Osteocyte (in vitro differentiated cells): ENCODE measurements around the gene LRSAM1. TPM values are rescaled to one million over a fixed set of nuclear protein-coding genes. Genes with fewer than 3 reads are reported as not detected.
A peak's percentile ranks its signal among the peaks of the same experiment; 100 is the strongest.

Source experiments
- DNase-seq: peaks from one replicate; pipeline ENCODE4 v3.0.0; 2021; ENCODE audit warnings: mixed read lengths; ENCODE audit not compliant: unreplicated experiment; ENCODE audit errors: extremely low spot score
- H3K27ac Mint-ChIP-seq: one replicate; pipeline ENCODE4 v1.8.0; 2021; ENCODE audit warnings: mild to moderate bottlenecking, mixed read lengths; ENCODE audit not compliant: unreplicated experiment
- H3K27me3 Mint-ChIP-seq: one replicate; pipeline ENCODE4 v1.8.0; 2021; ENCODE audit warnings: mixed read lengths; ENCODE audit not compliant: unreplicated experiment
- H3K36me3 Mint-ChIP-seq: one replicate; pipeline ENCODE4 v1.8.0; 2021; ENCODE audit warnings: mixed read lengths; ENCODE audit not compliant: unreplicated experiment
- H3K4me1 Mint-ChIP-seq: one replicate; pipeline ENCODE4 v1.8.0; 2021; ENCODE audit warnings: mixed read lengths; ENCODE audit not compliant: unreplicated experiment
- H3K4me3 Mint-ChIP-seq: one replicate; pipeline ENCODE4 v1.8.0; 2021; ENCODE audit warnings: mild to moderate bottlenecking, moderate library complexity, mixed read lengths; ENCODE audit not compliant: unreplicated experiment
- H3K9me3 Mint-ChIP-seq: one replicate; pipeline ENCODE4 v1.8.0; 2021; ENCODE audit warnings: mixed read lengths; ENCODE audit not compliant: unreplicated experiment
- total RNA-seq: library from RNA; stranded (reverse); gene quantifications from 2 replicates; pipeline ENCODE4 v1.2.1, GENCODE V29; 2021
- TF ChIP-seq, protein P1 (sequence below): fragments of 200-600 bp; sonication (generic); IDR thresholded peaks from 2 replicates; pipeline ENCODE4 v1.5.0; 2021; ENCODE audit warnings: antibody characterized with exemption, mild to moderate bottlenecking, moderate library complexity

LRSAM1 gene
- total RNA-seq, 1 donor from 2014 or later, result 26.0 TPM

DNA sequence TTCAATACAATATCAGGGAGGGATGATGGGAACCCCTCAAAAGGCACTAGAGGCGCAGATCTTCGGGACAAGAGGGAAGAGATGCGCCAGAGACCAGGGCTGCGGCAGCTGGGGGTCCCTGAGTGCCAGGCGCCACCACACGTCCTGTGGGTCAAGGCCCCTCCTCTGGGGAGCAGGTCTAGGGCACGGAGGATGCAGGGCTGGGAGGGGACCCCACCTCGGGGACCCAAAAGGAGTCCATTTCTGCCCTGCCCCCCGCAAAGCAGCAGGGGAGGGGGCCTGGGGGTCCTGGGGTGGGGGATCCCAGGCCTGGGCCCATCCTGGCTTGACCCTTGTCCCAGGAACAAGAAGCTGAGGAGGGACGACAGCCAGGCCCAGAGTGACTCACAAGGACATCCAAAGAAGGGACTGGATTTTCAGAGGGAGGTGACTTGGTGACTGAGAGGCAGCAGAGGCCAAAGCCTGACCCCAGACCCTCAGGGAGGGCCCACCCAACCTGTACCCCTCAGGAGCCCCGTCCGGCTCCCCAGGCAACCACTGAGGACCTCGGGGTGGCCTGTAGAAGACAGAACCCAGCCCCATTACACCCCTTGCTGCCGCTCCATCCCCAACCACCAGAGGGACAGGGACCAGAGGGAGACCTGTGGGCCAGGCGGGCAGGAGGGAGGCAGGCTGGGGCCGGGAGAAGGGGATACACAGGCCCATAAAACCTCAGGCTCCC is 54.2 kb downstream of the LRSAM1 start:
- Mint-ChIP-seq H3K36me3 (peaks cover 16% of the 10 kb centered on the region), H3K9me3 (no peaks in the 10 kb centered on the region), H3K27ac (peak overlapping the region; percentile 52), H3K27me3 (no peaks in the 10 kb centered on the region), H3K4me1 (peaks cover 5% of the 10 kb centered on the region), H3K4me3 (no peak overlapping the region)
- no peak for DNase-seq
- TF ChIP-seq, protein P1, sequence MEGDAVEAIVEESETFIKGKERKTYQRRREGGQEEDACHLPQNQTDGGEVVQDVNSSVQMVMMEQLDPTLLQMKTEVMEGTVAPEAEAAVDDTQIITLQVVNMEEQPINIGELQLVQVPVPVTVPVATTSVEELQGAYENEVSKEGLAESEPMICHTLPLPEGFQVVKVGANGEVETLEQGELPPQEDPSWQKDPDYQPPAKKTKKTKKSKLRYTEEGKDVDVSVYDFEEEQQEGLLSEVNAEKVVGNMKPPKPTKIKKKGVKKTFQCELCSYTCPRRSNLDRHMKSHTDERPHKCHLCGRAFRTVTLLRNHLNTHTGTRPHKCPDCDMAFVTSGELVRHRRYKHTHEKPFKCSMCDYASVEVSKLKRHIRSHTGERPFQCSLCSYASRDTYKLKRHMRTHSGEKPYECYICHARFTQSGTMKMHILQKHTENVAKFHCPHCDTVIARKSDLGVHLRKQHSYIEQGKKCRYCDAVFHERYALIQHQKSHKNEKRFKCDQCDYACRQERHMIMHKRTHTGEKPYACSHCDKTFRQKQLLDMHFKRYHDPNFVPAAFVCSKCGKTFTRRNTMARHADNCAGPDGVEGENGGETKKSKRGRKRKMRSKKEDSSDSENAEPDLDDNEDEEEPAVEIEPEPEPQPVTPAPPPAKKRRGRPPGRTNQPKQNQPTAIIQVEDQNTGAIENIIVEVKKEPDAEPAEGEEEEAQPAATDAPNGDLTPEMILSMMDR, result peak; percentile 52

DNA sequence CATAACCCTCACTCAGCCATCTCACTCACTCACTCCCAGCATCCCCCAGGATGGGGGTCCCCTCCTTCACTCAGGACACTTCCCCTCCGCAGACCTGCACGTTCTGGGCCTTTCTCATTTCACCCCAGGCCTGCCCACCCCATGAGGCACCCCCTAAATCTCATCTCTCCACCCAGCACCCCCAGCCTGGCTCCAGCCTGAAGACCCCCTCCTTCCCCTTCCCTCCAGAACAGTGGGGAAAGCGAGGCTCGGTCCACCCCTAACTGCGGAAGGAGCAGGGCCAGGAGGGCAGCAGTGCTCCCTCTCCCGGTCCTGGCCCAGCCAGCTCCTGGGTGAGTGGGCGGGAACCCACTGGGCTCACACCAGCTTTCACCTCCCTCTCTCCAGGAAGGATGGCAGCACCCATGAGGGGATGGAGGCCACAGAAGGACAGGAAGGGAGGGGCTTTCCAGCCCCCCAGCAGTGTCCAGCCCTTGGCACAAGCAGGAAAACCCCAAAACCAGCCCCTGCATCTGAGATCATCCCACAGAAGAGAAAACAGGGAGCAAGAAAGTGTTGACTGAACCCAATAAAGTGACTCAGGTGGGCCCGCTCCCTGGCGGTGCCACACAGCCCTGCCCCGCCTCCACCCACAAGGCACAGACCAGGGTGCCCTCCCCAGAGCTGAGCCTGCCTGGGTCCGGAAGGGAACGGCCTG is 55.0 kb downstream of the LRSAM1 start:
- no peak overlapping the region for H3K4me3 Mint-ChIP-seq
- TF ChIP-seq, protein P1, result no peak
- H3K36me3 Mint-ChIP-seq, result peaks cover 16% of the 10 kb centered on the region
- DNase-seq, result no peak
- H3K27ac Mint-ChIP-seq, result peak overlapping the region; percentile 34
- no peaks in the 10 kb centered on the region for H3K27me3 Mint-ChIP-seq
- no peaks in the 10 kb centered on the region for H3K9me3 Mint-ChIP-seq
- H3K4me1 Mint-ChIP-seq, result peaks cover 3% of the 10 kb centered on the region

DNA sequence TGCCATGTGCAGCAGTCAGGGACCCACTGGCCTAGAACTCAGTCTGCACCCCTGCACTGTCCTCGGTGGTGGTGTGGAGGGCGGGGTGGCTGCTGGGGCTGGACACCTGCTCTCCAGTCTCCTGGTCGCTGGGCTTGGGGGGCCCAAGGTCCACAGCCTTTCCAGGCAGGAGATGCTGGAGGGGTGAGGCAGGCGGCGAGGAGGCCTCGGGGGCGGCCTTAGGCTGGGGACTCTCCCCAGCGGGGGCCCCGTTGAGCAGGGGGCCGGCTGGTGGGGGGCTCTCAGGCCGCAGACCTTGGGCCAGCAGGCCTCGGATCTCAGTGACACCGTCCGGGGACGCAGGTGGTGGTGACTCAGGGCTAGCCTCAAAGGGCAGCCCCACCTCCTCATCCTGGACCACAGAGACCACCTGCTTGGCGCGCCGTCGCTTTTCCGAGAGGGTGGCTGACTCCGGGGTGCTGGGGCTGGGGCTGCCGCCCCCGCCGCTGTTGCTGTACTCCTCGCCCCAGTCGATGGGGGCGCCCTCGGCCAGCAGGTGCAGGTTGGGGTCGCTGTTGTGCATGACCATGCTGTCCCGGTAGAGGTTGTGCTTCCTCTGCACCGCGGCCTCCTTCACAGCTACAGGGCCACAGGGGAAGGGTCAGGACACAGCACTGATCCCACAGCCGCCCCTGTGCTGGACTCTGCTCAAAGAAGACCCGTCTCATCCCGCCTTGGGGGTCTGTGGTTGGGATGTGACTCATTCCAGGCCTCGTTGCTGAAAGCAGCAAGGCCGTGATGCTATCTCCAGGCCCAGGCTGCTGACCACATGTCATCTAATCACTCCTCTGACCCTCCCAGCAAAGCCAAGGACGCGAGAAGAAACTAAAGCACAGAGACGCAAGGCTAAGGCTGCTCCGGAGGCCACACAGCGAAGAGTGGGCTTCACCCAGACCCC is 55.8 kb downstream of the LRSAM1 start:
- Mint-ChIP-seq H3K9me3 (no peaks in the 10 kb centered on the region), H3K27ac (peak overlapping the region; percentile 59)
- TF ChIP-seq, protein P1, result no peak

DNA sequence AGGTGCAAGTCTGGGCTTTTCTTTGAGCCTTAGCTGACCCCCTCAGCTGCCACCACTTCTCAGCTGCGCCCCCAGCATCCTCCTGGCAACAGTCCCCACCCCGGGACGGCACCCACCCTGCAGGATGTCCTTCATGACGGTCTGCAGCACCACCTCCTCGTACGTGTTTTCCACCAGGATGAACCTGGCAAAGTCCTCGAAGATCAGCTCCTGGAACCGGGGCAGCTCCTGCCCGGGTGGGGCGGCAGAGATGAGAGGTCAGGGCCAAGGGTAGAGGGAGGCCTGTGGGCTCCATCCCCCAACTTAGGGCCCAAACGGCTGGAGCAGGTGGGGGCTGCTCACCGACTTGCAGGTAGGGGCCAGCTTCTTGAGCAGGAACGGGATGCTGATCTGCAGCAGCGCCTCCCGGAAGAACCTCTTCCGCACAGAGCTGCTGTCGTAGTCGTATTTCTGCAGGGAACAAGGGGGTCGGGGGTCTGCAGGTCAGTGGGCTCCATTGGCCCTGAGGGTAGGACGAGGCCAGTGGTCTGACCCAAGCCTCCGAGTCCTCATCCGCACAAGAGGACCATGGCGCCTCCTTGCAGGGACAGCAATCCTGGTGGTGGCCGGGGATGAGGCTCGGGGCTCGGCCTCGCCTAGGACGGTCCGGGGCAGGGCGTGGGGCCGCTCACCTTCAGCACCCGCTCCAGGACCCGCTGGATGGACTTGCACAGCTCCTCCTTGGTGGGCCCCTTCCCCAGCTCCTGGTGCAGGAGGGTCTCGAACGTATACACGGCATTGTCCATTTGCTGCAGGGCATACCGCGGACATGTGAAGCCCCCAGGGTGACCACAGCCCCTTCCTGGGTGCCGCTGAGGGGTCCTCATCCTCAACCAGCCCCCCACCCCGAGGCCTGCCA is 56.7 kb downstream of the LRSAM1 start:
- peaks cover 3% of the 10 kb centered on the region for H3K4me1 Mint-ChIP-seq
- TF ChIP-seq, protein P1, result no peak
- no peak overlapping the region for H3K4me3 Mint-ChIP-seq
- H3K36me3 Mint-ChIP-seq, result peaks cover 20% of the 10 kb centered on the region
- no peak overlapping the region for H3K27ac Mint-ChIP-seq
- DNase-seq, result no peak
- no peaks in the 10 kb centered on the region for H3K27me3 Mint-ChIP-seq
- no peaks in the 10 kb centered on the region for H3K9me3 Mint-ChIP-seq

More for the DNA sequence above, 55.8 kb downstream of the LRSAM1 start:
- H3K4me1 Mint-ChIP-seq, result peaks cover 3% of the 10 kb centered on the region
- peaks cover 12% of the 10 kb centered on the region for H3K36me3 Mint-ChIP-seq
- DNase-seq, result no peak
- no peak overlapping the region for H3K4me3 Mint-ChIP-seq
- H3K27me3 Mint-ChIP-seq, result no peaks in the 10 kb centered on the region
